HG03066 (cell line): ENCODE data around the gene ZNF185.

Experiments
- ATAC-seq: cut with Tn5 transposase; IDR thresholded peaks from one replicate; pipeline ENCODE4 v1.9.1; 2021; ENCODE audit warnings: low read depth; ENCODE audit not compliant: unreplicated experiment

Gene ZNF185

GRCh38 chrX:152945021-152945979, 47.4 kb downstream of the ZNF185 start:
- no peak for ATAC-seq

- ATAC-seq, result no peak
Measured at GRCh38 chrX:152946681-152947080, 48.8 kb downstream of the ZNF185 start.
